Measurements from ENCODE around the gene PDE4D.
"Not testable (repeated sequence)": the region's sequence is repeated elsewhere in the genome, so short reads cannot be mapped to it uniquely, and the experiment has no call there.

PDE4D gene

GRCh38 chr5:59325070-59325469 lies 568.5 kb downstream of the PDE4D start:
- DNase-seq (ENCODE audit: low read depth) = no peak

- DNase-seq (ENCODE audit: low read depth) = no peak
Observed at GRCh38 chr5:59322894-59323293, 570.6 kb downstream of the PDE4D start.

GRCh38 chr5:59322058-59322457 lies 571.5 kb downstream of the PDE4D start:
- DNase-seq (ENCODE audit: low read depth) = no peak

DNA sequence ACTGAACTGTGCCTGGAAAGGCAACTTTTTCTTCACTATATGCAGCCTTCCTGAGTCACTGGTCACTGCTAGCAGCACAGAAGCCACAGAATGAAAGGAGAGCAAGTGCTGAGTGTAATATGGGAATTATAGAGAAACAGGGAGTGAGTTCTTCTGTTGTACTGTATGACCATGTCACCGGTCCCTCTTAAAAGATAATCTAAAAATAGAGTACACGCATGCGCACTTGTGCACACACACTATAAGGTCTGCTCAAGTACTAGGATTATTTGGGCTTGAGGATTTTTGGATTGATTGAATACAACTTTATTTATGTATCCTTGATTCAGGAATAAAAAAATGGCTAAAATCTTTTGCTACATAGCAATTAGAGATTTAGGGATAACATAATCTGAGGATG lies 571.9 kb downstream of the PDE4D start:
- DNase-seq (ENCODE audit: low read depth) = no peak

GRCh38 chr5:59320420-59320819 lies 573.1 kb downstream of the PDE4D start:
- no peak for DNase-seq (ENCODE audit: low read depth)

GRCh38 chr5:59319250-59319649 lies 574.3 kb downstream of the PDE4D start:
- DNase-seq (ENCODE audit: low read depth) = no peak

GRCh38 chr5:59317774-59318205 lies 575.7 kb downstream of the PDE4D start:
- DNase-seq (ENCODE audit: low read depth) = no peak

- DNase-seq (ENCODE audit: low read depth) = no peak
Observed at GRCh38 chr5:59317023-59317773, 576.3 kb downstream of the PDE4D start.

DNA sequence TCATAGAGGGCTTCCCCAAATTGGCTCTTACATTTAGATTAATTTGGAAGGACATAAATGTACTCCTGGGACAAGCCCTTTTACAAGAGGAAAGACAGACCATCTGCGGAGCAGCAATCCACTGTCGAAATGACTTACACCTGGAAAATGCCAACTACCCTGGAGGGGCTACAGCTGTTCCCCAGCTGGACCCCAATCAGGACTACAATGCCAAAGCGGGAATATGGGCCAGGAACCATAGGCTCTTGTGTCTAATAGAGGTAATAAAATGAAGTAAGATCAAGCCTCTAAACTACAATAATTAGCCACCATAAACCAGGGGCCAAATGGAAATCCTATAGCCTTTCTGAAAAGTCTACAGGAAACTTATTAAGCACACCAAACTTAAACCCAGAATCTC lies 581.3 kb downstream of the PDE4D start:
- no peak for DNase-seq (ENCODE audit: low read depth)

DNA sequence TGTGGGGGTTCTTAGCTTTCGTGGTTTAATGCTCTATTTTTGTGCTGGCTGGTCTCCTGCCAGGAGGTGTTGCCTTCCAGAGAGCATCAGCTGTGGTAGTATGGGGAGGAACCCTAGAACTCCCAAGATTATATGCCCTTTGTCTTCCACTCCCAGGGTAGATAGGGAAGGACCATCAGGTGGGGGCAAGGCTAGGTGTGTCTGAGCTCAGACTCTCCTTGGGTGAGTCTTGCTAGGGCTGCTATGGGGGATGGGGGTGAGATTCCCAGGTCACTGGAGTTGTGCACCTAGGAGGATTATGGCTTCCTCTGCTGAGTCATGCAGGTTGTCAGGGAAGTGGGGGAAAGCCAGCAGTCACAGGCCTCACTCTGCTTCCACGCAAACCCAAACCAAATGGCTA lies 584.8 kb downstream of the PDE4D start:
- not testable (repeated sequence) for DNase-seq (ENCODE audit: low read depth)

DNA sequence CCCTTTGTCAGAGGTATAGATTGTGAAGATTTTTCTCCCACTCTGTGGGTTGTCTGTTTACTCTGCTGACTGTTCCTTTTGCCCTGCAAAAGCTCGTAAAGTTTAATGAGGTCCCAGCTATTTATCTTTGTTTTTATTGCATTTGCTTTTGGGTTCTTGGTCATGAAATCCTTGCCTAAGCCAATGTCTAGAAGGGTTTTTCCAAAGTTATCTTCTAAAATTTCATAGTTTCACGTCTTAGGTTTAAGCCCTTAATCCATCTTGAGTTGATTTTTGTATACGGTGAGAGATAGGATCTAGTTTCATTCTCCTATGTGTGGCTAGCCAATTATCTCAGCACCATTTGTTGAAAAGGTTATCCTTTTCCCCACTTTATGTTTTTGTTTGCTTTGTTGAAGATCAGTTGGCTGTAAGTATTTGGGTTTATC lies 590.2 kb downstream of the PDE4D start:
- not testable (repeated sequence) for DNase-seq (ENCODE audit: low read depth)

DNA sequence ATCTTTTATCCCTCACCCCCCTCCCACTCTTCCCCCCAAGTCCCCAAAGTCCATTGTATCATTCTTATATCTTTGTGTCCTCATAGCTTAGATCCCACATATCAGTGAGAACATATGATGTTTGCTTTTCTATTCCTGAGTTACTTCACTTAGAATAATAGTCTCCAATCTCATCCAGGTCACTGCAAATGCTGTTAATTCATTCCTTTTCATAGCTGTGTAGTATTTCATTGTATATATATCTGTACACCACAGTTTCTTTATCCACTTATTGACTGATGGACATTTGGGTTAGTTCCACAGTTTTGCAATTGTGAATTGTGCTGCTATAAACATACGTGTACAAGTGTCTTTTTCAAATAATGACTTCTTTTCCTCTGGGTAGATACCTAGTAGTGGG lies 591.0 kb downstream of the PDE4D start:
- DNase-seq (ENCODE audit: low read depth) = not testable (repeated sequence)

GRCh38 chr5:59301727-59302126 lies 591.8 kb downstream of the PDE4D start:
- DNase-seq (ENCODE audit: low read depth) = no peak

GRCh38 chr5:59300930-59301329 lies 592.6 kb downstream of the PDE4D start:
- DNase-seq (ENCODE audit: low read depth) = no peak

DNA sequence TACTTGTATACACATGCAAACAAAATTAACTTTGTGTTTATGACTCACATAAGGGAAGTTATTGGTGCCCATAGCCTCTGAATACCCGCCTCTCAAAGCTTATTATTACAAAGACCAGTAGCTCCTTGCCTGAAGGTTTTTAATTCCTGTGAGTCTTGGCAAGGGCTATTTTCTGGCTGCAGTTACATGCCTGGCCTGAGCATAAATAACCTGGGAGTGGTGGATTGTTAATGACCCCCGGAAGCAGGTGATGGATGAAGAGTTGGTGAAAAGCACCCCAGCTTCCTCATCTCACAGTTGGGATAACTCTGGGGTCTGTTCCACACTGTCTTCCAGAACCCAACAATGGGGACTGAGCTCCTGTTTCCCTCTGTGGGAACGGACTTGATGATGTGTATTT lies 594.5 kb downstream of the PDE4D start:
- no peak for DNase-seq (ENCODE audit: low read depth)

DNA sequence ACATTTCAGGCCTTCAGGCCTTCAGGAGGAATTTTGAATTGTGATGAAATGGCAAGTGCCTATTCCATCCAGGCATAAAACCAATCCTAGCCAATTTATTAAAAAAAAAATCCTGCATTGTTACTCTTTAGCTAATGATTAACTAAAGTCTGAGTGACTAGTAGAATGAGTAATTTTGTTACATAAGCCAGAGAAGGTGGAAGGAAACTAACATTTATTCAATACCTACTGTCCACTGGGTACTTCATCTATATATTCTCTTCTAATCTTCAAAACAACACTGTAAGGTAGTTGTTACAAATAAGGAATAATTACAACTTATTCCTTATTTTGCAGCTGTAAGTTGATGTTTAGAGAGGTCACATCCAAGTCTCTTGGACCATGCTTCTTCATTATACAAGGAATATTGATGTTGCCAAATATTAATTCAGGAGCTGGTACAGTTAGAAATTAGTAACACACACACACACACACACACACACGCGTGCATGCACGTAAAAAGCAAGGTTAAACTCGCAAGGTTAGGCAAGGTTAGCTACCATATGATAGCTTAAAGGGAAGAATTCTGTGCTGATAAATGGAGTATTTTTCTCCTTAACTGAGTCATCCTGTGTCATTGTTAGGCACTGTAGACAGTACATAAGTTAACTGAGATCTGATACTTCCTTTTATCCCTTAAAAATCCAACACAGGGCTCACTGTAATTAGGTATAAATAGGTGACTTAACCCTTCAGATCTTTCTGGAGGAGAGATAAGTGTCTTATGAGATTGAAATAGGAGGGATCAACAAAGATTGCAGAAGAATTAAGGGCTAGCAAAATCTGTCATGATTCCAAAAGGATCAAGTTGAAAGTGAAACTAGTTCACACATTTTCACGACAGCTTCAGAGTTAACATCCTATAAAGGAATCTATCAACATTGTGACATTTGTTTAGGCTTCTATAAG lies 596.9 kb downstream of the PDE4D start:
- no peak for DNase-seq (ENCODE audit: low read depth)

DNA sequence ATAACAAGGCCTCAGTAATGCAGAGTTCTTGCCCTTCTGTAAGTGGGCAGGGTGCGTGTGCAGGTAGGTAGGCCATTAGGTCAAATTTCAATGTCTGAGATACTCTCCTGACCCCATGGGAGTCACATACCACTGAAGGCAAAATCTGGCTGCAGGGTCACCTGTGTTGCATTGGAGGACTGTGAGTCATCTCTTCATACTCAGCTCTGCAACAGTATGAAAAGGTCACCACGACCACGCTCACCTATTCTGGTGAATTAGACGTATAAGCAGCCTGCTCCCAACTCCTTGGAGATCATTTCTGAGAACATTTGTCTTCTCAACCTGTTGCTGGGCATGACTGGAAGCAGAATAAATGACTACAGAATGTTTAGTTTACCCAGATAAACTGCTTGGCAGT lies 599.8 kb downstream of the PDE4D start:
- DNase-seq (ENCODE audit: low read depth) = no peak

DNA sequence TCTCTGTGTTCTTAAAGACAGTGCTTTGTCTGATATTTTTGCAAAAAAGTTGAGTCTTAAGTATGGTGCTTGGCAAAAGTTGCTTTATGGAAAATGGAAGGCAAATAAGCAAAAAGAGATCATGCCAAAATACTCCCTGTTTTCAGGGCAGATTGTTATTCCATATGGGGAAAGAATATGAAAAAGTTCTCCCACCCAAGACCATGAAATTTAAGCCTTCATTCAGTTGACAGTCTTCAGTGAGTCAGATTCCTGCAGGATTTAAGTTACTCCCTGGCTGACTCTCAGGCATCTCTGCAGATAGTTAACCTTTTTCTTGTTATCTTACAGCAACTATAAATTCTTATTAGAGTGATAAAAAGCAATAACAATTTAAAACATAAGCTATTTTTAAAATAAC lies 601.6 kb downstream of the PDE4D start:
- DNase-seq (ENCODE audit: low read depth) = no peak

- DNase-seq (ENCODE audit: low read depth) = no peak
Observed at GRCh38 chr5:59287884-59288283, 605.6 kb downstream of the PDE4D start.

- no peak for DNase-seq (ENCODE audit: low read depth)
Observed at GRCh38 chr5:59287361-59287760, 606.2 kb downstream of the PDE4D start.

DNA sequence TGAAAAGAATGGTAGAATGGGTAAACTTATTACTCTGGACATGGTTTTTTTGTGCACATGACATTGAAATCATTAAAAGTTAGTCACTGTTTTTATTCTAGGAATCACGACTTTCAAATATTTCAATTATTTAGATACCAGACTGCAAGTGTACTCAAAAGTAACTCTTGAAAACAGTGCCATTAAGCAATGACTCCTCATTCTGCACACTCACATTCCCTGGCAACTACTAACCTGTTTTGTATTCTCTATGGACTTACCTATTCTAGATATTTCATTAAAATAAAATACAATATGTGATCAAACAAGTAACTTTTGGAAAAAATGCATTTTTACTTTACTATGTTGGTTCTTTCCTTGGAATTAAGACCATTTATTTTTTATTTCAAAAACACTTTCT lies 607.0 kb downstream of the PDE4D start:
- DNase-seq (ENCODE audit: low read depth) = no peak

GRCh38 chr5:59285300-59286016 lies 608.1 kb downstream of the PDE4D start:
- DNase-seq (ENCODE audit: low read depth) = no peak

Data from activated T-helper 9 cell treated with anti-CD3 and anti-CD28 coated beads, Interleukin-2, amount 50 U/mL, for 16 hours (primary cell).